GM19397 (cell line): ENCODE data around the gene GEN1.

Source experiments
- ATAC-seq: cut with Tn5 transposase; IDR thresholded peaks from one replicate; pipeline ENCODE4 v1.9.1; 2021; ENCODE audit warnings: mild to moderate bottlenecking, moderate library complexity; ENCODE audit not compliant: unreplicated experiment

The GEN1 gene

GRCh38 chr2:17752892-17753802 is 791 bp upstream of the GEN1 start:
- ATAC-seq = peak; percentile 30

GRCh38 chr2:17754773-17755425 is 961 bp downstream of the GEN1 start:
- no peak for ATAC-seq

DNA sequence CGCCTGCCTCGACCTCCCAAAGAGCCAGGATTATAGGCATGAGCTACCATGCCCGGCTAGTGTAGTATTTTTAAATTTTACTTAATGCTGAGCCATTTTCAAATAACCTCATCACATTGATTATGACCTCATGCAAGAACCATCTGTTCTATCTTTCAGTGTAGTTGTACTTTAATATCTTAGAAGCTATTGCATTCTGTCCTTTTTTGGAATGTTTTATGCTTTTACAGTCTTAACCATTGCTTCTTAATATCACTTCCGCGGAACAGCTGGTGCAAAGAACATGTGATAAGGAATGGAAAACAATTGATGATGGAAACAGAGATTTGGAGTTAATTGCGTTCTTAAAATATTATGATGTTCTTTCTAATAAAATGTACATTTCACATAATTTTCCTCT is 2.7 kb downstream of the GEN1 start:
- no peak for ATAC-seq

DNA sequence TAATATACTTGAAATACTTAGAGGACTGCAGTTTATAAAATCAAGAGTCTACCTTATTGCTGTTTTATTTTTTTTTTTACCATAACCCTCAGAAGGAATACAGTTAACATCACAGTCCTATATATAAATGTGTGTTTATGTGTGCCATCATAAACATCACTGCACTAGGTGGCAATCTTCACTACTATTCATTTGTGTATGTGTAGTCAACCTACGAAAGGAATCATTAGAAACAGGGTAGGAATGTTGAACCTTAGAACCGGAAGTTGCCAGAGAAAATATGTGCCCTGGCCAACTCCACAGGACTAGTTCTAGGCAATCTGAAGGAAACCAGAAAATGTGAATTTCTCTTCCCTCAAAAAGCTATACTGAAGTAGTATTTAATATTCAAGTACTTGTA is 3.4 kb downstream of the GEN1 start:
- no peak for ATAC-seq

DNA sequence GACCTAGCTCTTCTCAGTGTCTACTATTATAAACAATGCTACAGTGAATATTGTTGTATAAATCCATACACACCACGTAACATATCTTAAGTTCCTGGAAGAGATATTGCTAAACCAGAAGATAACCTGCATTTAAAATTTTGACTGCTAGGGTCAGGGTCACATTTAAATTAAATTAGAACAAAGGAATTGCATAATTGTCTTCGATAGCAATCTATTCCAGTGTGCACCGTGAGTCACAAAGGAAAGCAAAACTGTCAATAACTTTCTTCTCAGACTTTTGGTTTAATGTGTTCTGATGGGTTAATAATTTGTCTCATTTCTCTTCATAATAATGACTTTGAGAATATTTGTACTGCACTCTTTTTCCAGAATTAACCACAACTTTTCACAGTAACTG is 4.2 kb downstream of the GEN1 start:
- no peak for ATAC-seq

DNA sequence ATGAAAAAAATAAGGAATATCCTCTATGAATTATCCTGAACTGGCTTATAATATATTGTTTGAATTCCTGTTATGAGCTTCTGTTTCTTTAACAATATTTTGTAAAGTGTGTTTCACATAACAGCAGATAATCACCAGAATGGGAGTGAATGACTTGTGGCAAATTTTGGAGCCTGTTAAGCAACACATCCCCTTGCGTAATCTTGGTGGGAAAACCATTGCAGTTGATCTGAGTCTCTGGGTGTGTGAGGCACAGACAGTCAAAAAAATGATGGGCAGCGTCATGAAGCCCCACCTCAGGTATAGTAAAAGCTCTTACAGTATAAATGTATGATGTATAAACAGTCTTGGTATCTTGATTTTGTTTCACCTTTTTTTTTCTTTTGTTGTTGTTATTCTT is 5.9 kb downstream of the GEN1 start:
- ATAC-seq = no peak

GRCh38 chr2:17762451-17762850 is 8.5 kb downstream of the GEN1 start:
- ATAC-seq = no peak

GRCh38 chr2:17763641-17764333 is 9.8 kb downstream of the GEN1 start:
- no peak for ATAC-seq

DNA sequence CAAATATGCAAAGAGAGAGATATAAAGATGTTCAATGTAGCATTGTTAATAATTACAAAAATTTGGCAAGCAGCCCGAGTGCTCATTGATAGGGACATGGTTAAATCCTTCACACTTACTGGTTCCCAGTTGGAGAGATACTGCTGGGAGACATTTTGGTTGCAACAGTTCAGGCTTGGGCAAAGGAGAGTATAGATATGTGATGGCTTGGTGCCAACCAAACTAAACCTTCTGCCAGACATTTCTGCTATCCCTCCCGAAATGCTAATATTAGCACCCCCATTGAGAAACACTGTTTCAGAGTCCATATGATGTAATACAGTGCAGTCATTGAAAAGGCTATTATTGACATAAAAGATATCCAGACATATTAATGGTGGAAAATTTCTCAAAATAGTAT is 11.5 kb downstream of the GEN1 start:
- no peak for ATAC-seq

GRCh38 chr2:17768894-17769293 is 15.0 kb downstream of the GEN1 start:
- ATAC-seq = no peak

- no peak for ATAC-seq
Measured at GRCh38 chr2:17771956-17772355, 18.0 kb downstream of the GEN1 start.

DNA sequence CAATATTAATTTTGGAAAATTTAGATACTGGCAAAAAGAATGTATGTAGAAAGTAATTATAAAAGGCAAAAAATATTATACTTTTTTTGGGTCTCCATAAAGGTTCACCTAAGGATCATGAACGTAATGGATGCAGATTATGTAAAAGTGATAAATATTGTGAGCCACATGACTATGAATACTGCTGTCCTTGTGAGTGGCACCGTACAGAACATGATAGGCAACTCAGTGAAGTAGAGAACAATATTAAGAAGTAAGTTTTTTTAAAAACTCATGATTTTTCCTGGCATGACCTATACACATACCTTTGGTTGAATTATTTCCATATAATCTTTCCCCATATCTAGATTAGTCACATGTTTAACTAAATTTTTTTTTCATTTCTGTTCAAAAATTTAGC is 18.6 kb downstream of the GEN1 start:
- ATAC-seq = no peak

DNA sequence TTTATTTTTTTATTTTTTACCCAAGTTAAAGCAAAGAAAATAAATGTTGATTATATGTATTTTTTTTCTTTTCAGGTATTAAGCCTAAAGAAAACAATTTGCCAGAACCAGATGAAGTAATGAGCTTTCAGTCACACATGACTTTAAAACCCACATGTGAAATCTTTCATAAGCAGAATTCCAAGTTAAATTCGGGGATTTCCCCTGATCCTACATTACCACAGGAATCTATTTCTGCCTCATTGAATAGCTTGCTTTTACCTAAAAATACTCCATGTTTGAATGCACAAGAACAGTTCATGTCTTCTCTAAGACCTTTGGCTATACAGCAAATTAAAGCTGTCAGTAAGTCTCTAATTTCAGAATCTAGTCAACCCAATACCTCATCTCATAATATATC is 26.6 kb downstream of the GEN1 start:
- no peak for ATAC-seq

GRCh38 chr2:17781482-17781881 is 27.5 kb downstream of the GEN1 start:
- no peak for ATAC-seq

GRCh38 chr2:17786727-17787126 is 32.8 kb downstream of the GEN1 start:
- ATAC-seq = no peak

DNA sequence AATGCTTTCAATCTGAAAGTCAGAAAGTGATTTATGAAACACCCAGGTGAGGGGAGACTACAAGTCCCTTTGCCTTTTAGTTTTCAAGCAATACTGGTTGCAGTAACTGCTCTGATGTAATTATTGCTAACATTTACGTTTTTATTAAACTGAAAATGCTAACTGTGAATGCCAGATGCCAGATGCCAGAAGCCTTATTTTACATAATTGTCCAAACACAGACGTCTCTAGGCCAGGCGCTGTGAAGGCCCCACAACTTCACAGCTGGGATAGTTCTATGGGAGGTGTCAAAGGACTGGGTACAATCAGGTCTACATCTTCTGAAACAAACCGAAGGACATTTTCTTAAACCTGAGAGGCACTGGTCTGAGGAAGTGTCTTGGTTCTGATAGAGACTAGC is 34.8 kb downstream of the GEN1 start:
- ATAC-seq = no peak

- ATAC-seq = no peak
Measured at GRCh38 chr2:17790536-17790935, 36.6 kb downstream of the GEN1 start.

DNA sequence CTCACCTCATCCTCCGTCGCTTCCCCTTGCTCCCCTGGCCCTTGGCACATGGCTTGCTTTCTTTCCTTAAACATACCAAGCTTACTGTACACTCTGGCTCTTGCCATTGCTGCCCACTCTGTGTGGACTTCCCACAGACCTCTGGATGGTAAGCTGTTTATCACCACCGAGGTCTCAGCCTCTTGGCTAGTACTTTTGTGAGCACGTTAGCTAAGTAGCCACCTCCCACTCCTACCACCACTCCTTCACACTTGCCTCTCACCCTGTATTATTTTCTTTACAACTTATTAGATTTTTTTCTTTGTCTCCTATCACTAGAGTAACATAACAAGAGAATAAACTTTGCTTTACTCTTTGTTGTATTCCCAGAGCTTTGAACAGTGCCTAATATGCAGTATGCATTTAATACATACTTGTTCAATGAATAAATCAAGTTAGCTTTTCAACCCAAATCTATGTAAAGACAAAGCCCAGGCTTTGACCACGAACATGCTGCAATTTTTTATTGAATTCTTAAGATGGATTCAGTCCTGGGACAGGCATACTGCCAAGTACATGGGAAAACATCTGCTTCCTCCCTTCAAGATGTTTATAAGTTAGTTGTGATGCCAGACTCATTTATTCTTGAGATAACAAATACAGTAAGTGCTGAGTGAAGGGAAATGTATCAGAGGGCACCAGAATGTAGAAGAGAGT is 37.3 kb downstream of the GEN1 start:
- ATAC-seq = no peak

DNA sequence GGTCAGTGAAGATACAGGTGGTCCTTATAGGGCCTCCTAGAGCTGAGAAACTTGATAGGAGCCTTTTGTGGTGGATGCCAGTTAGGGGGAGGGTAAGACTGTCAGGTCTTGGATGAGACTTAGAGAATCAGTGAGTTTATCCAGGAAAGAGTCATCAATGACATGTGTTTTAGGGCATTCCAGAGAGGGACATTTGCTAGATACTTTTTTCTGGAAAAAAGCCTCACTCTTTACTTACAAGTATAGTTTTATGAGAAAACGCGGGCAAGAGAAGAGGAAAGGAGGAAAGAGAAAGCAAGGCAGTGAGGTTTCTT is 37.8 kb downstream of the GEN1 start:
- ATAC-seq = no peak

GRCh38 chr2:17792515-17792914 is 38.6 kb downstream of the GEN1 start:
- no peak for ATAC-seq

DNA sequence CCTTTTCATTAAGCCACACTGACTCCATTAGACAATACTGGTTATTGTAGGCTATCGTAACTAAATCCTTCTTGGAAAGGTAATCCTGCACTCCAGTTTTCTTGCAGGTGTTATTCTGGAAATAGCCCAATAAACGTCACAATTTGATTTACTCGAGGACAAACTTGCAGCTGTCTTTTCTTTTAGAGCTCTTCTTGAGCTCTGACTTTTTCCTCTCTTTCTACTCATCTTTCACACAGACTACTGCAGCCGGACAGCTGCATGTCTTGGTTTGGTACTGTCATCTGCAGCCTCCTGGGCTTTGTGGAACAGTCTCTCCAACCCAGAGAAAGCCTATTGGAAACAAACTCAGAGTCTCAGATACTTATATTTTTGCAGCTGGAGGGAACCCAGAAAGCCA is 39.4 kb downstream of the GEN1 start:
- no peak for ATAC-seq
